Mesenchymal stem cell (in vitro differentiated cells and primary cell): ENCODE results near the gene ENAM.

Experiments
- DNase-seq: peaks from one replicate; pipeline ENCODE4 v3.0.0-alpha.2; 2013
- H2AFZ ChIP-seq: one replicate; pipeline ENCODE4 v1.6.1; 2013; ENCODE audit warnings: low read depth, mild to moderate bottlenecking, control low read depth, inconsistent platforms, low read length, moderate library complexity
- H2AK5ac ChIP-seq: 2 replicates; pipeline ENCODE4 v1.6.1; 2013; ENCODE audit warnings: low read length, moderate library complexity, mild to moderate bottlenecking, inconsistent platforms; ENCODE audit not compliant: severe bottlenecking
- H2BK120ac ChIP-seq: one replicate; pipeline ENCODE4 v1.6.1; 2013; ENCODE audit warnings: low read depth, mild to moderate bottlenecking, inconsistent platforms, low read length, moderate library complexity
- H2BK12ac ChIP-seq, 2 experiments: one replicate each; pipeline ENCODE4 v1.6.1; 2013; ENCODE audit warnings: inconsistent platforms in 2 of 2, low read length in 2 of 2, mild to moderate bottlenecking in 2 of 2, moderate library complexity in 2 of 2, control low read depth in 1 of 2
- H2BK15ac ChIP-seq: one replicate; pipeline ENCODE4 v1.6.1; 2013; ENCODE audit warnings: mild to moderate bottlenecking, low read depth, inconsistent platforms; ENCODE audit not compliant: poor library complexity, severe bottlenecking
- H2BK5ac ChIP-seq: 2 replicates; pipeline ENCODE4 v1.6.1; 2013; ENCODE audit warnings: low read depth, mild to moderate bottlenecking, low read length, control low read depth, inconsistent platforms; ENCODE audit not compliant: poor library complexity, severe bottlenecking
- H3K14ac ChIP-seq, 2 experiments: one replicate each; pipeline ENCODE4 v1.6.1; 2013; ENCODE audit warnings: inconsistent platforms in 2 of 2, low read length in 2 of 2, control low read depth in 1 of 2, mild to moderate bottlenecking in 1 of 2, moderate library complexity in 1 of 2
- H3K18ac ChIP-seq, 2 experiments: one replicate each; pipeline ENCODE4 v1.6.1; 2013; ENCODE audit warnings: inconsistent platforms in 2 of 2, low read length in 2 of 2, control low read depth in 1 of 2, low read depth in 1 of 2, mild to moderate bottlenecking in 1 of 2
- H3K23ac ChIP-seq, 2 experiments: one replicate each; pipeline ENCODE4 v1.6.1; 2013; ENCODE audit warnings: inconsistent platforms in 2 of 2, low read length in 2 of 2, mild to moderate bottlenecking in 2 of 2, moderate library complexity in 2 of 2, control low read depth in 1 of 2
- H3K27ac ChIP-seq: 2 replicates; pipeline ENCODE4 v1.5.1; 2013; ENCODE audit warnings: mild to moderate bottlenecking, moderate library complexity, low read length, control low read depth, inconsistent platforms; ENCODE audit not compliant: poor library complexity, severe bottlenecking
- H3K27me3 ChIP-seq, 2 experiments: 2 replicates each; pipeline versions ENCODE4 v1.6.1 to v1.7.0; 2013; ENCODE audit warnings: low read length in 2 of 2, mild to moderate bottlenecking in 2 of 2, moderate library complexity in 2 of 2, control low read depth in 1 of 2, inconsistent platforms in 1 of 2; ENCODE audit not compliant: control insufficient read depth in 1 of 2, insufficient read depth in 1 of 2
- H3K36me3 ChIP-seq, 2 experiments: 2 replicates each; pipeline versions ENCODE4 v1.6.1 to v1.7.0; 2013; ENCODE audit warnings: low read length in 2 of 2, control low read depth in 1 of 2, inconsistent platforms in 1 of 2, low read depth in 1 of 2, mild to moderate bottlenecking in 1 of 2; ENCODE audit not compliant: insufficient read depth in 2 of 2, control insufficient read depth in 1 of 2
- H3K4ac ChIP-seq, 2 experiments: one replicate each; pipeline ENCODE4 v1.6.1; 2013; ENCODE audit warnings: inconsistent platforms in 2 of 2, low read length in 2 of 2, mild to moderate bottlenecking in 2 of 2, moderate library complexity in 2 of 2, control low read depth in 1 of 2, low read depth in 1 of 2
- H3K4me1 ChIP-seq: 2 replicates; pipeline ENCODE4 v1.6.1; 2013; ENCODE audit warnings: low read depth, low read length, control low read depth; ENCODE audit not compliant: control insufficient read depth, insufficient read depth
- H3K4me2 ChIP-seq: 2 replicates; pipeline ENCODE4 v1.6.1; 2013; ENCODE audit warnings: low read length, mild to moderate bottlenecking, inconsistent platforms; ENCODE audit not compliant: poor library complexity, severe bottlenecking
- H3K4me3 ChIP-seq, 2 experiments: 2 replicates each; pipeline versions ENCODE4 v1.5.1 to v1.7.0; 2013; ENCODE audit warnings: low read length in 2 of 2, mild to moderate bottlenecking in 2 of 2, control low read depth in 1 of 2, low read depth in 1 of 2; ENCODE audit not compliant: insufficient read depth in 1 of 2
- H3K79me1 ChIP-seq: replicated peaks from 2 replicates; pipeline ENCODE4 v1.6.1; 2013; ENCODE audit warnings: mild to moderate bottlenecking, control low read depth, low read length, inconsistent platforms; ENCODE audit not compliant: poor library complexity, severe bottlenecking
- H3K9ac ChIP-seq: 2 replicates; pipeline ENCODE4 v1.7.0; 2013; ENCODE audit warnings: mild to moderate bottlenecking, low read length, moderate library complexity
- H3K9me3 ChIP-seq: 2 replicates; pipeline ENCODE4 v1.7.0; 2013; ENCODE audit warnings: mild to moderate bottlenecking, low read length; ENCODE audit not compliant: control insufficient read depth
- H4K8ac ChIP-seq: one replicate; pipeline ENCODE4 v1.6.1; 2013; ENCODE audit warnings: inconsistent platforms, mild to moderate bottlenecking, low read length, moderate library complexity
- H4K91ac ChIP-seq: one replicate; pipeline ENCODE4 v1.6.1; 2013; ENCODE audit warnings: mild to moderate bottlenecking, low read length, inconsistent platforms
- WGBS: methylation state at CpG from one replicate; pipeline ENCODE4 v1.1.7; 2013; ENCODE audit warnings: mixed read lengths; 5-methylcytosine and 5-hydroxymethylcytosine counted together

The ENAM gene

GRCh38 chr4:70607334-70607853 is 21.1 kb upstream of the ENAM start:
- H3K27me3 ChIP-seq = peaks cover 0 to 8% of the 10 kb centered on the region in 2 experiments
- no peak overlapping the region for H2AK5ac ChIP-seq
- H2BK15ac ChIP-seq = no peak overlapping the region
- H3K27ac ChIP-seq = no peak overlapping the region
- H3K4me1 ChIP-seq = no peaks in the 10 kb centered on the region
- H3K4ac ChIP-seq = no peak overlapping the region
- no peak overlapping the region for H2AFZ ChIP-seq
- H2BK5ac ChIP-seq = no peak overlapping the region
- no peak overlapping the region for H3K18ac ChIP-seq
- H3K9ac ChIP-seq = no peak overlapping the region
- 93% methylated on average over 3 of the region's 3 CpGs for WGBS
- no peak overlapping the region for H3K23ac ChIP-seq
- no peak overlapping the region for H3K14ac ChIP-seq
- H3K79me1 ChIP-seq = no peaks in the 10 kb centered on the region
- no peak overlapping the region for H4K91ac ChIP-seq
- H3K36me3 ChIP-seq = no peaks in the 10 kb centered on the region
- no peak overlapping the region for H2BK120ac ChIP-seq
- no peak overlapping the region for H3K4me3 ChIP-seq
- H4K8ac ChIP-seq = no peak overlapping the region
- DNase-seq = no peak
- no peaks in the 10 kb centered on the region for H3K9me3 ChIP-seq
- no peak overlapping the region for H2BK12ac ChIP-seq
- H3K4me2 ChIP-seq = no peak overlapping the region

- Histone ChIP-seq H3K4me2 (no peak overlapping the region), H2AK5ac (no peak overlapping the region), H3K4me1 (no peaks in the 10 kb centered on the region), H4K91ac (no peak overlapping the region), H2BK12ac (no peak overlapping the region), H3K27me3 (peaks cover 0 to 8% of the 10 kb centered on the region in 2 experiments), H3K23ac (no peak overlapping the region), H2BK5ac (no peak overlapping the region), H2BK15ac (no peak overlapping the region), H2BK120ac (no peak overlapping the region), H3K18ac (no peak overlapping the region), H3K27ac (no peak overlapping the region), H3K79me1 (no peaks in the 10 kb centered on the region), H2AFZ (no peak overlapping the region), H3K4me3 (no peak overlapping the region), H3K9me3 (no peaks in the 10 kb centered on the region), H3K14ac (no peak overlapping the region), H3K9ac (no peak overlapping the region), H3K36me3 (no peaks in the 10 kb centered on the region), H3K4ac (no peak overlapping the region), H4K8ac (no peak overlapping the region)
- no peak for DNase-seq
- WGBS = 89% methylated on average over 2 of the region's 2 CpGs
Observed at GRCh38 chr4:70608324-70608723, 20.2 kb upstream of the ENAM start.

GRCh38 chr4:70613306-70614183 is 15.0 kb upstream of the ENAM start:
- no peak overlapping the region for H2BK5ac ChIP-seq
- DNase-seq = no peak
- no peak overlapping the region for H2AFZ ChIP-seq
- H3K14ac ChIP-seq = no peak overlapping the region
- no peak overlapping the region for H2AK5ac ChIP-seq
- no peak overlapping the region for H4K91ac ChIP-seq
- H2BK120ac ChIP-seq = no peak overlapping the region
- no peak overlapping the region for H4K8ac ChIP-seq
- H3K79me1 ChIP-seq = no peaks in the 10 kb centered on the region
- H2BK12ac ChIP-seq = no peak overlapping the region
- H3K4me3 ChIP-seq = peak overlapping the region in 1 of 2 experiments; percentile 74
- H3K4ac ChIP-seq = no peak overlapping the region
- peaks cover 0 to 8% of the 10 kb centered on the region in 2 experiments for H3K27me3 ChIP-seq
- H3K18ac ChIP-seq = no peak overlapping the region
- peak overlapping the region; percentile 72 for H3K9ac ChIP-seq
- WGBS = 44% methylated on average over 8 of the region's 9 CpGs
- H3K4me2 ChIP-seq = peak overlapping the region; percentile 43
- no peaks in the 10 kb centered on the region for H3K4me1 ChIP-seq
- H3K23ac ChIP-seq = no peak overlapping the region
- H3K9me3 ChIP-seq = no peaks in the 10 kb centered on the region
- no peak overlapping the region for H2BK15ac ChIP-seq
- H3K27ac ChIP-seq = no peak overlapping the region
- H3K36me3 ChIP-seq = no peaks in the 10 kb centered on the region

GRCh38 chr4:70614184-70614555 is 14.4 kb upstream of the ENAM start:
- DNase-seq = no peak
- Histone ChIP-seq H2BK120ac (no peak overlapping the region), H3K18ac (no peak overlapping the region), H3K36me3 (no peaks in the 10 kb centered on the region), H3K9me3 (no peaks in the 10 kb centered on the region), H3K27me3 (peaks cover 0 to 8% of the 10 kb centered on the region in 2 experiments), H2AK5ac (no peak overlapping the region), H3K27ac (no peak overlapping the region), H3K4me2 (no peak overlapping the region), H2BK15ac (no peak overlapping the region), H2AFZ (no peak overlapping the region), H3K79me1 (no peaks in the 10 kb centered on the region), H4K91ac (no peak overlapping the region), H3K14ac (no peak overlapping the region), H3K9ac (peak overlapping the region; percentile 72), H2BK12ac (no peak overlapping the region), H2BK5ac (no peak overlapping the region), H3K23ac (no peak overlapping the region), H3K4ac (no peak overlapping the region), H4K8ac (no peak overlapping the region), H3K4me1 (no peaks in the 10 kb centered on the region), H3K4me3 (peak overlapping the region in 1 of 2 experiments; percentile 74)
- 90% methylated on average over 2 of the region's 3 CpGs for WGBS
